Myometrial cell (primary cell): Measurements from ENCODE around the gene SPEM3. TPM values are rescaled to one million over a fixed set of nuclear protein-coding genes. Genes with fewer than 3 reads are reported as not detected.

Experiments used
- total RNA-seq: library from RNA; depleted of rRNA; stranded (reverse); fragments of >200 nt; gene quantifications from 2 replicates; pipeline ENCODE4 v1.2.3, GENCODE V29; 2015

Gene SPEM3
- total RNA-seq = not detected in 2 replicates

DNA sequence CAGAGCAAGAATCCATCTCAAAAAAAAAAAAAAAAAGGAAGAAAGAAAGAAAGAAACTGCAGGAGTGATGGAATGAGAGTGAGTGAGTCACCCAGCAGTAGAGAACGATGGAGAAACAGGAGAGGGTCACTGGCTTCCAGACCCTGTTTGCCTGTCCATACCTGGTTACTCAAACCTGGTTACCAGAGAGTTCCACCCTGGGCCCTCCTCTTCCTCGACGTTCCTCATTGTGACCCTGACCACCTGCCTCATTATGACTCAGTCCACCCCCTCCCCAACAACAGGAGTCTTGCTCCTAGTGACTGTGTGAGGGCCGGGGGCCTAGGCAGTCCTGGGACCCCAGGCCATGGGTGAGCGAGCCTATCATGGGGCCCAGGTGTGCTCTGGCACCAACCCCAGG, at the start of gene SPEM3:
SPEM3 (plus strand) TSS at position 301 of the 400 bp plus-strand sequence; CDS start at position 347, 46 bp downstream.

GRCh38 chr17:7380855-7381683, 47.6 kb upstream of the SPEM3 start, which contains the start of gene TNK1:
Gene TNK1 (plus strand): TSS chr17:7381089. CDS start chr17:7382927, 1,838 bp downstream.

GRCh38 chr17:7394452-7395191, 34.0 kb upstream of the SPEM3 start, which contains the start of gene PLSCR3:
Gene PLSCR3 (minus strand): TSS chr17:7394525. CDS start chr17:7394110, 415 bp downstream.

DNA sequence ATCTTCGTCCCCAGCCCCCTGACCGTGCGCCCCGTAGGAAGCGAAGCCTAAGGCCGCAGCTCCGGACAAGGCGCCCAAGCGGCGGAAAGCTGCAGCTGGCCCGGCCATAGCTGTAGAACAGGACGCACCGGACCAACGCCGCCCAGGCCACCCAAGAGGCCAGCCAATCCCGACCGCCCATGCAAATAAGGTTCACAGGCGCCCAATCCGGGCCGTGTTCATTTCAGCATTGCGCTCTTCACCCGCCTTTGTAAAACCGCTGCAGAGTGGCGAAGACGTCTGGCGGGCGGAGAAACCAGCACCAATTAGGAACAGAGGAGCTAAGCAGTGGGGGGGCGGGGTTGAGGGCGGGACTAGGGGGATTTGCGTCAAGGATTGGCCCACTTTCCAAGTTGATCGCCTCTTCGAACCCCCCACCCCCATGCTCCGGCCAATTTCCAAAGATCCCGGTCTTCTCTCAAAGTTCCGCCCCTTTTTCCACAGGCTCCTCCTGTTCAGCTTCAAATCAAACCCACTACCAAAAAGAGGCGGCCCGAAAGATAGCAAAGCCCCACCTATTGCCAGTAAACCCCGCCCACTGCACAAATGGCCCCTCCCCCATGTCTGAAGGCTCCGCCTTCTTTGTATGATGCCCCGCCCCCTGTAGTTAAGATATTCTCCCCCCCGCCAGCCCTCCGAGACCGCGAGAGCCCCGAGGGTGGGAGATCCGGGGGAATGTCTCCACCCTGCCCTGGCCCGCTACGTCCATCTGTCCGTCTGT, 24.5 kb upstream of the SPEM3 start, which contains the start of gene TMEM256:
TMEM256 (minus strand) TSS at position 121 of the 760 bp plus-strand sequence; CDS start at position 108, 13 bp downstream.

GRCh38 chr17:7407485-7408251, 21.0 kb upstream of the SPEM3 start, which contains the start of gene NLGN2:
Gene NLGN2 (plus strand): TSS chr17:7407845. CDS start chr17:7408256, 411 bp downstream.

DNA sequence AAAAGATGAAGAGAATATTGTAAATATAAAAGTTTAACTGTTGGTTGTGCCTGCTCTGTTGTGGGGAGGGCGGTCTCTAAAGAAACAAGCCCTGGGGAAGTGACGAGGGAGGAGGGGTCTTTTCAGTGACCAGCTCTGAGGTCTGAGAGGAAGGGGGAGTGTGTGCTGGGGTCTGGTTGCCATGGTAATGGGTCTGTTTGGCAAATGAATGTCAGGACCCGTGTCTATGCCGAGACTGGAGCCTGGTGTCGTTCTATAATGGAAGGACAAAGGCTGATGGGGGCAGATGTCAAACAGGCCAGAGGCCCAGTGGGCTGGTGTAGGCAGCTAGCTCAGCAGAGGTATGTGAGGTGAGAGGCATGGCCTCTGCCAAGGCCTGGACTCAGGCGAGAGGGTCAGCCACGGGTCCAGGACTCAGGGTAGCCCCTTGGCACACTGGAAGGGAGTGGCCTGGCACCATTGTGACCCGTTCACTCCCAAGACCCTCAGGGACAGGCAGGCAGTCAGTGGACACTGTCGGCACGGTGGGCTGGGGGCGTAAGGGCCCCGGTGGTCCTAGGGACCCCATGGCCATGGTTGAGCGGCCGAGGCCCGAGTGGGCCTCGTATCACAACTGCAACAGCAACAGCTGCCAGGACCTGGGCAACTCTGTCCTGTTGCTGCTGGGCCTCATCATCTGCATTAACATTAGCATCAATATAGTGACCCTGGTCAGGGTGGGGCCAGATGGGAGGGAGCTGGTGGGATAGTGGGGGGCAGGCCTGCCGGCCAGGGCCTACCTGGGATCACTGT, 8.6 kb upstream of the SPEM3 start, which contains the start of gene SPEM1:
SPEM1 (plus strand) TSS at position 506 of the 792 bp plus-strand sequence; CDS start at position 567, 61 bp downstream.

GRCh38 chr17:7425316-7425715, 3.3 kb upstream of the SPEM3 start, which contains the start of gene SPEM2:
Gene SPEM2 (plus strand): TSS chr17:7425616. CDS start chr17:7425689, 73 bp downstream.

GRCh38 chr17:7439462-7440112, 10.9 kb downstream of the SPEM3 start, which contains the start of gene FGF11:
Gene FGF11 (plus strand): TSS chr17:7439512. CDS start chr17:7439621, 109 bp downstream.

DNA sequence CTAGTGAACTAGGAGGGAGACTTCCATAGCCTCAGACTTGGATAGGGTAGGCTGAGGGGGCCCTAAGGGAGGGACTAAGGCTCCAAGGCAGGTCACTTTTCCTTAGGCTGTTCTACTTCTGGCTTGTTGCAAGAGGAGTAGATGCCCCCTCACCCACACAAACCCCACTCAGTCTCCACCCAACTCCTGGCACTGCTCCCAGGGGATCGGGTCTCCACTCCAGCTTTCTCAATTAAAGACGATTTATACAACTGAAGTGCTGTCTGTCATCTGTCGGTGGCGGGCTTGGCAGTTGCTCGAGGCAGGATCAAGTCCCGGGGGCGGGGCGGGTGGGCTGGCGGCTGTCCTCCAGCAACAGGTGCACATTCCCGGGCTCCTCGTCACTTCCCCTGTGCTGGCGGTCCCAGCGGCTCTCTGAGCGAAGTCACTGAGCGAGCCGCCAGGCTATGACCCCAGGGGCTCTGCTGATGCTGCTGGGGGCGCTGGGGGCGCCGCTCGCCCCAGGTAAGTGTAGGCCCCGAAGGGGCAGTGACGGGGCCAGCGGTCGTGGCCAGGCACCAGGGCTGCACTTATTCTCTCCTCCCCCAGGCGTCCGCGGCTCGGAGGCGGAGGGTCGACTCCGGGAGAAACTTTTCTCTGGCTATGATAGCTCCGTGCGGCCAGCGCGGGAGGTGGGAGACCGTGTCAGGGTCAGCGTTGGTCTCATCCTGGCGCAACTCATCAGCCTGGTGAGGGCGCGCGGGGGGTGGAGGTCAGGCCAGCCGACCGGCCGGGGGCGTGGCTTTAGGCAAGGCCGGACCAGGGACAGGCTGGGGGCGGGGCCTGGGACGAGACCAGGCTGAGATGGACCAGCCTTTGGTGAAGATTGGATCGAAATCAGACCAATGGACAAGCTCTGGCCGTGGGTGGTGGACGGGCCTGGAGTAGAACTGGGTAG, 16.3 kb downstream of the SPEM3 start, which contains the start of gene CHRNB1:
CHRNB1 (plus strand) TSS at position 380 of the 937 bp plus-strand sequence; CDS start at position 447, 67 bp downstream.

DNA sequence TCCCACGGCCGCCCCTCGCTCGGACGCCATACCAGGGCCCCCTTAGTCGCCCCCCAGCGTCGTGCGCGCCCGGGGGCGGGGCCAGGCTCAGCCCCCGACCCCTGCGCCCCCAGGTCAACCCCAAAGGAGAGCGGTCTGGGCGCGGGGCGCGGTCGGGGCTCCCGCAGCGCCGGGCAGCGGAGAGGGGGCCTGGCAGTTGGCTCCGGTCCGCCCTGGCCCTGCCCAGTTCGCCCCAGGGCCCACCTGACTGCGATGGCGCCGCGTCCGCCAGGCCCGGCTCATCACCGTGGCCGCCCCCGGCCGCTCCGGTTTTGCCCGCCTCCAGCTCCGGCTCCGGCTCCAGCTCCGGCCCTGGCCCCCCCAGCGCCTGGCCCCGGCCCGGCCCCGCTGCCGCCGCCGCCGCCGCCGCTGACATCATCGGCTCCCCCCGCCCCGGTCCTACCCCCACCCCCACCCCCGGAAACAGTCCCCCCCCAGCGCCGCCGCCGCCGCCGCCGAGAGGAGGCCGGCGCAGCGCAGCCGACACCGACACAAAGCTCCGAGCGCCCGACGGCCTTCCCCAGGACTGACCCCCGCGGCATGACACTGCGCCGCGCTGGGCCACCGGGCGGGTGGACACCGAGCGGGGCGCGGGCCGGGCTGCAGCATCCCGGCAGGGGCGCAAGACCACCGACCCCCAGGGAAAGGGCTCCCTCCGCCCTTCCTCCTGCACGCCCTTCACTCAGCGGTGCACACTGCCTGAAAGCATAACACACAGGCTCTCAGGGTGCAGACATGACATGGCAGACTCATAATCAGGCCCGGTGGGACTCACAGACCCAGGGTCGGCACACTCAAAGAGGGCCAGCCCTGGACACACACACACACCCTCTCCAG, 50.8 kb downstream of the SPEM3 start, which contains the start of gene ZBTB4:
ZBTB4 (minus strand) TSS at position 419 of the 876 bp plus-strand sequence. CDS start 12,830 bp downstream, outside the sequence.

DNA sequence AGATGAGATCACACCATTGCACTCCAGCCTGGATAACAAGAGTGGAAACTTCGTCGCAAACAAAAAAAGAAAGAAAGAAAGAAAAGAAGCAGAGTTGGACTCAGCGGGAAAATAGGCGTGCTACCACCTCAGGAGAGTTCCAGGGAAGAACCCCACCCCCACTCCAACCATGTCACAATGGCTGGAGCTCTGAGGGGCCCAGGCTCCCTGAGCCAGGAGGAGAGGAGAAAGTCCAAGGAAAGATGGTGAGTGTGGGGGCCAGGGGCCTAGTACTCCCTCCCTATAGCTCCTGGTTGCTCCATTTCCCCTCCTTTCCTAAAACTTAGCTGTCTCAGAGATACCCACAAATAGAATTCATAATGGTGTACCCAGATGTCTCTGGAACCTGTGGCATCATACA, 52.6 kb downstream of the SPEM3 start, which contains the start of gene SLC35G6:
SLC35G6 (plus strand) TSS at position 172 of the 400 bp plus-strand sequence; CDS start at position 243, 71 bp downstream.

Other genes with a start within 250 kb of the SPEM3 start
- gene ASGR1, start 249.5 kb upstream of the SPEM3 start, total RNA-seq = 3.5 TPM in 1 of 2 replicates, not detected in the other
- 13.3 and 14.0 TPM in 2 replicates for gene DLG4, start 209.0 kb upstream of the SPEM3 start, total RNA-seq
- gene ACADVL, start 208.9 kb upstream of the SPEM3 start, total RNA-seq = 227 and 236 TPM in 2 replicates
- 57.9 and 59.5 TPM in 2 replicates for gene DVL2, start 194.3 kb upstream of the SPEM3 start, total RNA-seq
- 31.1 and 86.7 TPM in 2 replicates for gene PHF23, start 189.4 kb upstream of the SPEM3 start, total RNA-seq
- gene GABARAP, start 186.4 kb upstream of the SPEM3 start, total RNA-seq = 153 and 283 TPM in 2 replicates
- gene CTDNEP1, start 177.1 kb upstream of the SPEM3 start, total RNA-seq = 45.3 and 48.7 TPM in 2 replicates
- 38.6 and 43.2 TPM in 2 replicates for gene ELP5, start 176.6 kb upstream of the SPEM3 start, total RNA-seq
- gene CLDN7, start 166.4 kb upstream of the SPEM3 start, total RNA-seq = 60.3 and 62.3 TPM in 2 replicates
- gene SLC2A4, start 147.1 kb upstream of the SPEM3 start, total RNA-seq = not detected in 2 replicates
- gene YBX2, start 134.2 kb upstream of the SPEM3 start, total RNA-seq = not detected in 2 replicates
- gene EIF5A, start 121.2 kb upstream of the SPEM3 start, total RNA-seq = 986 and 1,002 TPM in 2 replicates
- gene GPS2, start 113.5 kb upstream of the SPEM3 start, total RNA-seq = 68.2 and 94.6 TPM in 2 replicates
- gene NEURL4, start 99.5 kb upstream of the SPEM3 start, total RNA-seq = 9.2 and 11.7 TPM in 2 replicates
- 0.71 and 2.3 TPM in 2 replicates for gene ACAP1, start 92.3 kb upstream of the SPEM3 start, total RNA-seq
- 15.6 and 17.5 TPM in 2 replicates for gene KCTD11, start 76.7 kb upstream of the SPEM3 start, total RNA-seq
- gene TMEM95, start 73.7 kb upstream of the SPEM3 start, total RNA-seq = not detected in 2 replicates
- gene TNK1, start 47.8 kb upstream of the SPEM3 start, total RNA-seq = 0.18 and 0.29 TPM in 2 replicates
- 60.4 and 85.3 TPM in 2 replicates for gene PLSCR3, start 34.3 kb upstream of the SPEM3 start, total RNA-seq
- gene TMEM256, start 24.8 kb upstream of the SPEM3 start, total RNA-seq = 160 and 240 TPM in 2 replicates
- 18.3 and 20.2 TPM in 2 replicates for gene NLGN2, start 21.0 kb upstream of the SPEM3 start, total RNA-seq
- not detected in 2 replicates for gene SPEM1, start 8.5 kb upstream of the SPEM3 start, total RNA-seq
- not detected in 2 replicates for gene SPEM2, start 3.2 kb upstream of the SPEM3 start, total RNA-seq
- gene TMEM102, start 6.6 kb downstream of the SPEM3 start, total RNA-seq = 1.7 and 3.4 TPM in 2 replicates
- 0.29 and 1.1 TPM in 2 replicates for gene FGF11, start 10.7 kb downstream of the SPEM3 start, total RNA-seq
- 3.5 and 7.1 TPM in 2 replicates for gene CHRNB1, start 16.2 kb downstream of the SPEM3 start, total RNA-seq
- 23.2 and 24.2 TPM in 2 replicates for gene ZBTB4, start 50.8 kb downstream of the SPEM3 start, total RNA-seq
- not detected in 2 replicates for gene SLC35G6, start 52.6 kb downstream of the SPEM3 start, total RNA-seq
- gene POLR2A, start 55.5 kb downstream of the SPEM3 start, total RNA-seq = 44.7 and 56.2 TPM in 2 replicates
- 30.6 and 36.5 TPM in 2 replicates for gene TNFSF12, start 120.2 kb downstream of the SPEM3 start, total RNA-seq
- gene TNFSF13, start 129.9 kb downstream of the SPEM3 start, total RNA-seq = 0.53 and 6.1 TPM in 2 replicates
- gene SENP3, start 133.1 kb downstream of the SPEM3 start, total RNA-seq = 71.2 and 76.1 TPM in 2 replicates
- 47.6 and 49.6 TPM in 2 replicates for gene CD68, start 150.8 kb downstream of the SPEM3 start, total RNA-seq
- 280 and 394 TPM in 2 replicates for gene MPDU1, start 155.0 kb downstream of the SPEM3 start, total RNA-seq
- 2.5 TPM in 1 of 2 replicates, not detected in the other for gene SOX15, start 161.2 kb downstream of the SPEM3 start, total RNA-seq
- 38.8 and 64.9 TPM in 2 replicates for gene FXR2, start 186.0 kb downstream of the SPEM3 start, total RNA-seq
- gene SAT2, start 199.0 kb downstream of the SPEM3 start, total RNA-seq = 43.4 and 46.1 TPM in 2 replicates
- 11.8 TPM in 1 of 2 replicates, not detected in the other for gene SHBG, start 201.3 kb downstream of the SPEM3 start, total RNA-seq
- not detected in 2 replicates for gene ATP1B2, start 222.1 kb downstream of the SPEM3 start, total RNA-seq